ENCODE measurements around the gene SPATA6.
A peak's percentile ranks its signal among the peaks of the same experiment; 100 is the strongest.
"Not testable (repeated sequence)": the region's sequence is repeated elsewhere in the genome, so short reads cannot be mapped to it uniquely, and the experiment has no call there.

Gene SPATA6

GRCh38 chr1:48471691-48472576 lies at the start of gene SPATA6:
Gene SPATA6, minus strand, starts transcription at chr1:48472204. Its CDS starts 196 bp downstream, at chr1:48472008.
- DNase-seq (ENCODE audit: low read depth), result peak; percentile 96
- TF ChIP-seq CTCF (IDR thresholded peaks at IDR 0.05; ENCODE audit: low read length, missing control alignments), result no peak
- H3K4me3 ChIP-seq (replicated peaks; ENCODE audit: low read depth, low read length), result peak within 1 kb of the TSS; percentile 73

GRCh38 chr1:48519896-48520295 lies 47.9 kb upstream of the SPATA6 start:
- not testable (repeated sequence) for H3K4me3 ChIP-seq (replicated peaks; ENCODE audit: low read depth, low read length); DNase-seq (ENCODE audit: low read depth)

GRCh38 chr1:48506870-48507269 lies 34.9 kb upstream of the SPATA6 start:
- DNase-seq (ENCODE audit: low read depth), result no peak
- no peak overlapping the region for H3K4me3 ChIP-seq (replicated peaks; ENCODE audit: low read depth, low read length)
- TF ChIP-seq CTCF (IDR thresholded peaks at IDR 0.05; ENCODE audit: low read length, missing control alignments), result no peak

GRCh38 chr1:48500541-48501450 lies 28.8 kb upstream of the SPATA6 start:
- TF ChIP-seq CTCF (IDR thresholded peaks at IDR 0.05; ENCODE audit: low read length, missing control alignments), result no peak
- no peak overlapping the region for H3K4me3 ChIP-seq (replicated peaks; ENCODE audit: low read depth, low read length)
- DNase-seq (ENCODE audit: low read depth), result no peak

GRCh38 chr1:48499211-48499735 lies 27.3 kb upstream of the SPATA6 start:
- no peak for TF ChIP-seq CTCF (IDR thresholded peaks at IDR 0.05; ENCODE audit: low read length, missing control alignments)
- DNase-seq (ENCODE audit: low read depth), result no peak
- H3K4me3 ChIP-seq (replicated peaks; ENCODE audit: low read depth, low read length), result no peak overlapping the region

GRCh38 chr1:48498096-48498791 lies 26.2 kb upstream of the SPATA6 start:
- H3K4me3 ChIP-seq (replicated peaks; ENCODE audit: low read depth, low read length), result no peak overlapping the region
- DNase-seq (ENCODE audit: low read depth), result peak; percentile 82
- TF ChIP-seq CTCF (IDR thresholded peaks at IDR 0.05; ENCODE audit: low read length, missing control alignments), result peak; percentile 94
